GM04504 (cell line): Measurements from ENCODE around the gene ASZ1.
"Not testable (repeated sequence)": the region's sequence is repeated elsewhere in the genome, so short reads cannot be mapped to it uniquely, and the experiment has no call there.

Source experiments
- DNase-seq: peaks from one replicate; pipeline ENCODE4 v3.0.0-alpha.2; 2012; ENCODE audit warnings: low read depth

Gene ASZ1, protein sequence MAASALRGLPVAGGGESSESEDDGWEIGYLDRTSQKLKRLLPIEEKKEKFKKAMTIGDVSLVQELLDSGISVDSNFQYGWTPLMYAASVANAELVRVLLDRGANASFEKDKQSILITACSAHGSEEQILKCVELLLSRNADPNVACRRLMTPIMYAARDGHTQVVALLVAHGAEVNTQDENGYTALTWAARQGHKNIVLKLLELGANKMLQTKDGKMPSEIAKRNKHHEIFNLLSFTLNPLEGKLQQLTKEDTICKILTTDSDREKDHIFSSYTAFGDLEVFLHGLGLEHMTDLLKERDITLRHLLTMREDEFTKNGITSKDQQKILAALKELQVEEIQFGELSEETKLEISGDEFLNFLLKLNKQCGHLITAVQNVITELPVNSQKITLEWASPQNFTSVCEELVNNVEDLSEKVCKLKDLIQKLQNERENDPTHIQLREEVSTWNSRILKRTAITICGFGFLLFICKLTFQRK

DNA sequence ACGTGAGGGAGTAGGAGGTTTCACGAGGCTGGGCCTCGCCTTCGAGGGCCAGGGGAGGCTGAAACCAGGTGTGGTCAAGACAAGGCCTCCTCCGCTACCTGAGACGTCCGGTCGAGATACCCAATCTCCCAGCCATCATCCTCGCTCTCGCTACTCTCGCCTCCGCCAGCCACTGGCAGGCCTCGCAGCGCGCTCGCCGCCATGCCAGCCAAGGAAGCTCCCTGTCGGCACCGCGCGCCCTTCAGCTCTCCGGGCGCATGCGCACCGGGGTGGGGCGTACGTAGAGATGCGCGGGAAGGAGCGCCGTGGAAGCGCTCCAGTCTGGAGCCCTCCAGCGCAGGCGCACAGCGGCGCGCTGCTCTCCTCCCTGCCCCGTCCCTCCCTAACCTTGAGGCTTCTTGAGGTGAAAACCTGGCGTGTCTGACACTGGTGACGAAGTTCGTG is at the start of gene ASZ1:
Gene ASZ1, minus strand, starts transcription at position 236 of the 444 bp plus-strand sequence. Its CDS starts 33 bp downstream, at position 203.
- no peak for DNase-seq

DNA sequence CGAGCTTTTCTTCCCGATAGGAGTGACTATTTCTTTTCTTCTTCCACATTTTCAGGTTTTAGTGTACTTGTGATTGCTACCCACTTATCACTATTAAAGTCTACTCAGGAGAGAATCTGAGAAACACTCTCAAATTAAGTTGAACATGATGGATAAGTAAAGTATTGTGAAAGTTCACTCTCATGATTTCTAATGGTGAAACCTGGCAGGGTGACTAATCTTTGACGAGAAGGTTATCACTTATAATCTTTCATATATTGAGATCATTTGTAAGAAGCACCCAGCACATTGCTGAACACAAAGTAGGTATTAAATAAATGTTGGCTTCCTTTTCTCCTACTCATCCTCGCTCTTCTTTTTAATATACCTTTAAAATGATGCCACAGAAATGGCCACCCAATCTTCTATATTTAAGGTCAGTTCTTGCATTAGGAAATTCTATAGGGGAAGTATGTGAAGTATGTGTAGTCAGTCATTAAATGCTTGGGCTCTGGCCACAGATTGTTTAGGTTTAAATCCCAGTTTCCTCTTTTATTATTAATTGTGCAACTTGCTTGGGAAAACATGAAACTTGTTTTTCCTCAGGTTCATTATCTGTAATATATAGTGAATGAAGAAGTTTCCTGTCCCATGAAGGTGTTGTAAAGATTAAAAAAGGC is 49.4 kb upstream of the ASZ1 start:
- no peak for DNase-seq

DNA sequence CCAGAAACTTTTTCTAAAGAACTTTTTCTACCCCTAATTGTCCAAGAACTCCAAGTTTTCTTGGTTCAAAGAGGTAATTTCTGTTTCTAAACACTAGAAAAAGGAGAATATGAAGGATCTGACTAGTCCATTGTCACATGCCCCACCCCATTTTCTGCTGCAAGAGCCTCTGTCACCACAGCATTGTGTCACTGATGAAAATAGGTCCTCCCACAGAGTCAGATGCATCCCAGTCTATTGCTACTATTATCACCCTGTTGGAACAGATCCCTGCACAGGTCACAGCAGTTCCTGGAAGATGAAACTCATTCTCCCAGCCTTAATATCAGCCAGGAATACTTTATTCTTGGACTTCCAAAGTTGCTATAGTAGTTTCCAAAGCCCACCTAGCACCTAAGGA is 45.0 kb upstream of the ASZ1 start:
- no peak for DNase-seq

DNA sequence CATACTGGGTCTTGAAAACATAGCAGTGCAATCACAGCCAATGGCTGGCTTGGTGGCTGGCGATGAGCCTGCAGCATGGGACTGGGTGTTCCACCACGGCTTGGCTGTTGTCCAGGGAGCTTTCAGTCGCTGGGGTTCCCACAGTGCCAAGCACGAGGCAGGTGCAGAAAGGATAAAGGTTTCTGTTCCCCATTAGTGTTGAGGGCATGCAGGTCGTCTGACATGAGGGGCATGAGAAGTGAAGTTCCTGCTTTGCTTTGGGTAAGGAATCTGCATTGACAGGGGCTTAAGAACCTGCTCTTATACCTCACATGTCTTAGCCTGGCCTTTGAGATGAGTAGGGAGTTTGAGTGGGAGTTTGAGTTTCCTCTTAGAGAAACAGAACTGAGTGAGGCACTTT is 43.5 kb upstream of the ASZ1 start:
- no peak for DNase-seq

DNA sequence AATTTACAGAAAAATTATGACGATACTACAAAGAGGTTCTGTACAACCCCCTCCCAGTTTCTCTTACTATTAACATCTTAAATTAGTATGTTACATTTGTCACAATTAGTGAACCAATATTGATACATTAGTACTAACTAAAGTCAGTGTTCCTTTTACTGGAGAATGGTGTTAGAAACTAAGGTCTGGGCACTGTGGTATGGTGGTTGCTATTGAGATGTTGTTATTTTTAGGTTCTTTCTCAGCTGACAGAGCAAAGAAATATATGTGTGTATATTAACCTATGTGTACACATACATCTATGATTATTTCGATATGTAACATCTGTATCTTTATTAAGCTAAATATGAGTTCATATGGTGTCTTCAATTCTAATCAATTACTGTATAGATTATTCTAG is 40.9 kb upstream of the ASZ1 start:
- DNase-seq: no peak

DNA sequence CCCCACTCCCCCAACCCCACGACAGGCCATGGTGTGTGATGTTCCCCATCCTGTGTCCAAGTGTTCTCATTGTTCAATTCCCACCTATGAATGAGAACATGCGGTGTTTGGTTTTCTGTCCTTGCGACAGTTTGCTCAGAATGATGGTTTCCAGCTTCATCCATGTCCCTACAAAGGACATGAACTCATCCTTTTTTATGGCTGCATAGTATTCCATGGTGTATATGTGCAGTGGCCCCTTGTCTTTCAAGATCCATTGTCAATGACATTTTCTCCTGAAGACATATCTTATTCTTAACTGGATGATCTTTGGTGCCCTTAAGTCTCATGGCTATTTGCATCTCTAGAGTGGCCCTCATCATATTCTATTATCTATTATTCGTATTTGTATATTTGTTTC is 33.5 kb upstream of the ASZ1 start:
- not testable (repeated sequence) for DNase-seq

DNA sequence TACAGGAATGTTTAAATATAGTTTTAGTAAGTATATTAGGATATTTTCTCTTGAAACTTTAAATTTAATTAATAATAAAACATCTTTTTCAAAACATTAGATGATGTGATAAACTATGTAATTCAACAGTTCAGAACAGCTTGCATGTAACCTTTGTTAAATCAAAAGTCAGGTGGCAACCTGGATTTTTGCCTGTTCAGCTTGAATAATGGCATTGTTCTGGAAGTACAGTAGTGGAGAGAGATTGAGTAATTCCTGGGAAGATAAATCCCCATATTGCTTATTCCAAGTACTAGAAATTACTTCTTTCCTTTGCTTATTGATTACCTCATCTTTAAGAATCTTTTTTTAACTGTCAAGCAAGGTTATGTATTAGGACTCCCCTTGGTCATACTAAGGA is 32.4 kb upstream of the ASZ1 start:
- DNase-seq: no peak

DNA sequence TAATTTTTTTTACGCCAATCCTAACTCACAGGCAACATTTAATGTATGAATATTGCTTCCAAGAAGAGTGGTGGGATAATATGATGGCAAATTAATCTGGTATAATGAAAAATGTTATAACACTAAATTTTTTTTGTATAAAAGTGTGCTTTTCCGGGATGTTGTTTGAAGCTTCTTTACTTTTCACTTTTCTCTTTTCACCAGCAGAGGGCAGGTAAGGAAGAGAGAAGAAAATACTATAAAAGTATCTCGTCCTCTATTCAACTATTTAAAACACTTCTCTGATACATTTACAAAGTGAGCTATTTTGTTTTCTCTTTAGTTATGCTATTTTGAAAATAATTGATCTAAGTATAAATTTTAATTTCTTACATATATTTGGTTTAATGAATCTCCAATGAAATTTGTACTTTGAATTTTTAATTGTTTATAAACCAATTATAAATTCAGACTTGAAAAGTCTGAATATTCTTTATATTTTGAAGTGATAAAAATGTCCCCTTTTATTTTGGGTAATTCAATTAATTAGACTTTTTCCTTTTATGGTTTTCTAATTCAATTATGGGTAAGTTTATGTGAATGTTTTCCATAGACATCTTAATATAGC is 31.8 kb upstream of the ASZ1 start:
- DNase-seq: peak; percentile 9

DNA sequence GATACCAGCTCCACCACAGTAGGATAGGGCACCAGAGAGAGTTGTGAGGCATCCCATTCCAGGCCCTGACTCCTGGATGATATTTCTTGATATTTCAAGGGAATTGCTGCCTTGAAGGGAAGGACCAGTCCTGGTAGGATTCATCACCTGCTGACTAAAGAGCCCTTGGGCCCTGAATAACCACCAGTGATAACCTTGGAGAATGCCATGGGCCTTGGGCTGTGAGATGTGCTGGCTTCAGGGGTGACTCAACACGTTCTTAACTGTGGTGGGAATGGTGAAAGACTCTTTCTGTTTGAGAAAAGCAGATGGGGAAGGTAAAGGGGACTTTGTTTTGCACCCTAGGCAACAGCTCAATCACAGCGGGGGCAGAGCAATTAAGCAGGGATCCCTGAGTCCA is 21.4 kb upstream of the ASZ1 start:
- DNase-seq: no peak

DNA sequence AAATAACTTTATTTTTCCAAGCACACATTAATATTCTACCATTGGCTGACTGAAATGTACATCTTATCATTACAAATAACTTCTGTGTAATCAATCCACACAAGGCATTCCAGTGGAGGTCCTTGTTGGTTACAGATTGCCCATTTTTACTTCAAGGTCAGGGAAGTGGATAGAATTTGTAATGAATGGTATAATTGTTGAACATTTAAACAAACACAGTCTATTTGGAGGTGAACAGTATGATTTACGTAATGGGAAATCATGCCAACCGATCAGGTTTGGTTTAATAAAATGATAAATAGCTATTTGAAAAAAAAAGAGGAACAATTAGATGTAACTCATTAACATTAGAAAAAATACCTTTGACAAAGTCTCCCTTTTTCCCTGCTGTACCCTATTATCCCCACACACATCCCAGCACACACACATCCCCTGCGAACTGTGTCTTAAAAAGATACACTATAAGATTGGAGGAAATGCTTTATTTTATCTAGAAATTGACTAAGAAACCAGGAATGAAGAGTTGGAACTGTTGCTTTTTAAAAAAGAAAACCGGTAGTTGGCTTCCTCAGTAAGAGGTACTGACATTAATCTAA is 19.0 kb upstream of the ASZ1 start:
- no peak for DNase-seq

DNA sequence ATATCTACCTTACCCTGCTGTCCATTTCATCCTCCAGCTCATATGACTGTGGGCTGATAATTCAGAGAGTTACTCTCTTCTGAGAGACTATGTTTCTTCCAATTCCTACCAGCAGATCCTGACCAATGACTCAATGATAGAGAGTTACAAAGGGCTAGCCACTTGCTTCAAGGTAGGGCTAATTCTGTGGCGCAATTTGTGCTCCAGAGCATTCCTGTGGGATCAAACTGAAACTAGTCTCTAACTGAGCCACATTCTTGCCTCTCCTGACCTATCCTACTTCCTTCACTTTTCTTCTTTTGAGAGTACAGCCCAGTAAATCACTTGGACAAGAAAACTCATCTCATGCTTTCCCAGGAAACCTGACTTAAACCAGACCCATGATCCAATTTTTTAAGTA is 17.9 kb upstream of the ASZ1 start:
- no peak for DNase-seq

DNA sequence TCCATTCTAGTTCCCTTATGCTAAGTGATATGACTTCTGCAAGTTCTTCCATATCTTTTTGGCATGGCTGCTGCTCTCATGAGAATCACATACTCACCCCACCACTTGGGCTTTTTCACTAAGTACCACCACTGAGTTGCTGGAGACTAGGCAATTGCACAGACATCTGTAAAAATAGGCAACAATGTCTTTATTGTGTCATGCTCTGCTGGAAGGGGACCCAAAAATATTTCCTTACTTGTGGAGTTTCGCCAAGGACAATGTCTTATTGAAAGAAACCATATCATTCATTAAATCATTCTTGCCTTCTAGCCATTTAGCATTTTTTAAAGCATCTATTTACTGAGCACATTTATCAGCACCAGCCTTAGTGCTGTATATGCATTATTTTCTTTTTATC is 17.4 kb upstream of the ASZ1 start:
- no peak for DNase-seq

DNA sequence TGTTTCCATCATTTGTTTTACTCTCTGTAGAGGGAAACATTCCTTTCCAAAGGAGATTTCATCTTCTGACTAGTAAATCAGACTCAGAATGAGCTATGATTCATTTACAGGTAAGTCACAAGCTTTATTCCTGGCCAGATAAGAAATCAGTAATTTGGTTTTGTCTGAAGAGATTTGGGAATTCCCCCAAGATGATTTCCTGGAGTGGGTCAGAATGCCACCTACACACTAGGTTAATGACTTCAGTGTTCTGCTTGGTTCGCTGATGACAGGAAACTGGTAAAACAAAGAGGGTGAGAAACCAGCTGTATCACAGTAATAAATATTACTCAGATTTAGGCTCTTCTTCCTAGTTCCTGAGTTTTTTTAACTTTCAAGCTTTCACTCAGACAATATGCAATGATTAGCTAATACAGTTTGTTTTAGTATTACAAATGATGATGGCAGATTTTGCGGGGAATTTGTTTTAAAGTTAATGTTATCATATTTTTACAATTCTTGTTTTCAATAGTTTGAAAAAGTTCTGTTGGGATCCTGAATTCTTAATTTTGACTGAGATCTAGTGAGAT is 8.3 kb upstream of the ASZ1 start:
- DNase-seq: no peak

DNA sequence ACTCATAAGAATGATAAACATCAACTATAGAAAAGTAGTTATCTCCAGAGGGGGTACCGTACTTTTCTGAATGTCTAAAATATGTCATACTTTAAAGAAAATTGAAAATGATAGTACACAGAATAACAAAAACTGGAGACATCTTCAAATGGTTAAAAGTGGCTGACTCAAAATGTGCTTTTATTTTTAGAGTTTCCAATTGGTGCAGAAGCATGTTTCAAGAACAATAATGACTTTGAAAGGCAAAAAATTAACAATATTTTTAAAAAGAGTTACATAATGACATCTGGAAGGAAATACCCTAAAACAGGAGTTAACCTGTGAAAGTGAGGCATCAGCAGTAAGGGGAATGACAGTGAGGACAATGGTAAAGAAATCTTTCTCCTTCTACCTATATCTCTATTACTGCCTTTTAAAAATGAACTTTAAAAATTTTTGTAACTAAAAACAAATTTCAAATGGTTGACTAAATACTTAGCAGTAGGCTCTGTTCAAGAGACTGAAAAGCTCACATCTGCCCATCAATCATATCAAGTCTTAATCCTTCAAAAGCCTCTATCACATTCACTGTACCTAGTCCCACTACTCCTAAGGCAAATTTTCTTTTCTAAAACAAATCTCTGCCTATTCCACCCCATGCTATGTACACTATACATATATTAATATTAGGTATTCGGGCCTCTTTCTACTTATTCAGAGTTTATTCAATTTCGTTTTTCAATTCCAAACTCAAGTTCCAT is 3.0 kb downstream of the ASZ1 start:
- no peak for DNase-seq

DNA sequence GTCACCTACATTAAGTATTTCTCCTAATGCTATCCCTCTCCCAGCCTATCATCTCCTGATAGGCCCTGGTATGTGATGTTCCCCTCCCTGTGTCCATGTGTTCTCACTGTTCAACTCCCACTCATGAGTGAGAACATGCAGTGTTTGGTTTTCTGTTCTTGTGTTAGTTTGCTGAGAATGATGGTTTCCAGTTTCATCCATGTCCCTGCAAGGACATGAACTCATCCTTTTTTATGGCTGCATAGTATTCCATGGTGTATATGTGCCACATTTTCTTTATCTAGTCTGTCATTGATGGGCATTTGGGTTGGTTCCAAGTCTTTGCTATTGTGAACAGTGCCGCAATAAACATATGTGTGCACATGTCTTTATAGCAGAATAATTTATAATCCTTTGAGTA is 12.7 kb downstream of the ASZ1 start:
- DNase-seq: not testable (repeated sequence)

DNA sequence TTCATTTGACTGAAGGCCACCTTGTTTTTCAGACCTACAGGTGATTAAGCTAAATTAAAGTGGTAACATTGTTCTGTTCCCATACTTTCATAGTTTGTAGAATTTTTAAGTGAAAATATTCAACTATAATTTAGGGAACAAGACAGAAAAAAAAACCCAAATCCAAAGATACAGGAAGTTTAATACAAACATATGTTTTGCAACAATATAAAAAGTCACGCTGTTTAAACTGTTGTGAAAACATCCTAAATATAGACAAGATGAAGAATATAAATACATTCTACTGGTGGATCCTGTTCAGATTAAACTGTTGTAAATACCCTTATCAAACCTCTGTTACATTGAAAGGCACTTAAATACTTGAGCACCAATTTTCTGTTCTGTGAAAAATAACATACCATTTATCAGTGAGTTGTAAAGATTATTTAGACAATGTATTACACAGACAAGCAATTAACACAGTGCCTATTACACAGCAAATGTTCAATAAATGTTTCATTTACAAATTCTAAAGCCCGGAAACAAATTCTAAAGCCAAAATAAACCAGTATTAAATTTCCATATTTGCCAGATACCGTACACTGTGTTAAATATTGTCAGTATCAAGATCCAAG is 14.2 kb downstream of the ASZ1 start:
- no peak for DNase-seq

DNA sequence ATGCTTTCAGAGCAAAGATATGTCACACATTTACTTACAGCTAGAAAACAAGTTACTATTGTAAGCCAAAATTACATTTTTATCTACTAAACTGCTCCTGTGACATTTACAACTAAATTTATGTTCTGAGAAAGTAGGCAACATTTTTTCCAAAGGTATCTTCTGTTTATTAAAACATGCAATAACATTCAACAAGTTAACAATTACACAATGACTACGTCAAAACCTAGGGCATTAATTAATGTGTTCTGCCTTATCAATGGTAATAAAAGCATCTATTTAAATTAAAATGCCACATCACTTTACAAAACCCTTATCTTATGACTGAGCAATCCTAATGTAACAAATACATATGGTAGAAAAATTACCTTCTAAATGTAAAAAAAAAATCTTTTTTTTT is 14.9 kb downstream of the ASZ1 start:
- DNase-seq: no peak

DNA sequence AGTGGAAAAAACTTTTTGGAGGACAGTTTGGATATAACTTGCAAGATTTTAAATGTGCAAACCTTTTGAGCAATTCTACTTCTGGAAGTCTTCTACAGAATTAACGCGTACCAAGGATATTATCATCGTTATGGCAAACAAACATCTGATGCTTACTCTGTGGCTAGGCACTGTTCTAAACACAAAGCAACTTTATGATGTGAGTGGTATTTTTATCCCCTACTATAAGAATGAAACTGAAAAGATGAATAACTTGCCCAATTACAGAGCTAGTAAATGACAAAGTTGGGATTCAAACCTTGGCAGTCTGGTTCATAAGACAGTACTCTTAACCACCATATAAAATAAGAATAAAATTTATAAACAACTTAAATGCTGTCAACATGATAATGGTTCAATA is 15.8 kb downstream of the ASZ1 start:
- no peak for DNase-seq

DNA sequence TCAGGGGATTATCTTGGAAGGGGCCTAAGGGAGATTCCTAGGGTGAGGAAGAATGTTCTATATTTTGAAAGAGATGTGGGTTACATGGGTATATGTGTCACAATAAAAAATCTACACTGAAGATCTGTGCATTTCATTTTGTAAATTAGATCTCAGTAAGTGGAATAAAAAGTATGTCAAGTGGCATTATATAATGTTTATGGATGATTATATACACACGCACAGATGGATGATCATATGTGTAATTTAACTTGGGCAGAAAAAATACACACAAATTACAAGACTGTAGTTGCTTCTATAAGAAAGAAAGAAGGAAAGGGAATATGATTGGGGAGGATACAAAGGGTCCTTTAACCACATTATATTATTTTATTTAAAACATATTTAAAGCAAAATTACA is 18.5 kb downstream of the ASZ1 start:
- no peak for DNase-seq

DNA sequence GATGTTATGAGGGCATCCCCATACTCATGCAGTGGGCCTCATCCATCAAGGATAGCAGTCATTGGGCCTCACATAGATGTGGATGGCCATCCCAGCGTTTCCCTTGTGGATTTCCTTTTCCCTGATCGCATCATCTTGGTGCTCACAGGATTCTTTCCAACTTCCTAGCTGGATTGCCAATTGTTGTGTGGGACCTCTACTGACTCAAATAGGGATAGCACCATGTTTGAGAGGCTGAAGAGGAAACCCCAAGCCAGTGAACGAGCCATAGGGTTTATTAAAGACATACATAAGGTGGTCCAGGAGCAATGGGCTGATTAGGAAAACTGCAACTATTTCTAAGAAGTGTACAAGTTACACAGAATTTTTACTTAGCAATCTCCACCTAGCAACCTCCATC is 21.8 kb downstream of the ASZ1 start:
- DNase-seq: no peak

DNA sequence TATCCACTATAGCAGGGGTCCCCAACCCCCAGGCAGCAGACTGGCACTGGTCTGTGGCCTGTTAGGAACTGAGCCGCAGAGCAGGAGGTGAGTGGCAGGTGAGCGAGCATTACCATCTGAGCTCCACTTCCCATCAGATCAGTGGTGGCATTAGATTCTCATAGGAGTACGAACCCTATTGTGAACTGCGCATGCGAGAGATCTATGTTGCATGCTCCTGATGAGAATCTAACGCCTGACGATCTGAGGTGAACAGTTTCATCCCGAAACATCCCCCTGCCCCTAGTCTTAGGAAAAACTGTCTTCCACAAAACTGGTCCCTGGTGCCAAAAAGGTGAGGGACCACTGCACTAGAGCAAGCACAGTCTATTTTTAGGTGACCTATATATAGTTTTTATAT is 23.6 kb downstream of the ASZ1 start:
- DNase-seq: no peak
